ENCODE results near the gene GALNT5.

GRCh38 chr2:157307021-157307420, 49.5 kb downstream of the GALNT5 start:
- TF ChIP-seq CTCF (IDR thresholded peaks at IDR 0.05; ENCODE audit: insufficient read depth, low read length, poor library complexity, severe bottlenecking) (no peak), EZH2phosphoT487 (conservative IDR thresholded peaks at IDR 0.05; ENCODE audit: low read length) (no peak)

Measured in SU-DHL-6 (cell line).